GM23338 (cell line): ENCODE data around the gene UQCC2. TPM values are rescaled to one million over a fixed set of nuclear protein-coding genes. Genes with fewer than 3 reads are reported as not detected.

Experiments used
- ATAC-seq: fragments of 200-7000 bp; cut with Tn5 transposase; 3 replicates; pipeline ENCODE4 v1.9.1; 2020
- DNase-seq: peaks from one replicate; pipeline ENCODE4 v3.0.0-alpha.2; 2015; ENCODE audit warnings: low spot score
- H2AFZ ChIP-seq: fragments of 200-600 bp; sonication (generic); 2 replicates; pipeline ENCODE4 v1.8.0; 2016; ENCODE audit warnings: antibody characterized with exemption, mild to moderate bottlenecking, moderate library complexity
- H3F3A ChIP-seq: fragments of 200-600 bp; sonication (generic); replicated peaks from 2 replicates; pipeline ENCODE4 v1.8.0; 2017; ENCODE audit warnings: antibody characterized with exemption, mixed run types, low read depth
- H3K27ac ChIP-seq: fragments of 200-600 bp; sonication (generic); 2 replicates; pipeline ENCODE4 v1.6.1; 2016; ENCODE audit warnings: low read depth
- H3K27me3 ChIP-seq: fragments of 200-600 bp; sonication (generic); 2 replicates; pipeline ENCODE4 v1.8.0; 2016; ENCODE audit warnings: mild to moderate bottlenecking, mixed run types, moderate library complexity; ENCODE audit not compliant: insufficient read depth
- H3K36me3 ChIP-seq: fragments of 200-600 bp; sonication (generic); 2 replicates; pipeline ENCODE4 v1.8.0; 2016; ENCODE audit warnings: mild to moderate bottlenecking; ENCODE audit not compliant: insufficient read depth
- H3K4me1 ChIP-seq: fragments of 200-600 bp; sonication (generic); 2 replicates; pipeline ENCODE4 v1.8.0; 2016; ENCODE audit warnings: mild to moderate bottlenecking, moderate library complexity; ENCODE audit not compliant: insufficient read depth
- H3K4me2 ChIP-seq: fragments of 200-600 bp; sonication (generic); 2 replicates; pipeline ENCODE4 v1.7.1; 2017; ENCODE audit warnings: mixed run types
- H3K4me3 ChIP-seq: fragments of 200-600 bp; sonication (generic); 2 replicates; pipeline ENCODE4 v1.6.1; 2016; ENCODE audit warnings: mixed run types
- H3K79me2 ChIP-seq: fragments of 200-600 bp; sonication (generic); replicated peaks from 2 replicates; pipeline ENCODE4 v1.8.0; 2017; ENCODE audit warnings: mild to moderate bottlenecking; ENCODE audit not compliant: insufficient read depth
- H3K9me2 ChIP-seq: fragments of 200-600 bp; sonication (generic); 2 replicates; pipeline ENCODE4 v1.8.0; 2017; ENCODE audit not compliant: insufficient read depth
- H4K20me1 ChIP-seq: fragments of 200-600 bp; sonication (generic); replicated peaks from 2 replicates; pipeline ENCODE4 v1.8.0; 2017; ENCODE audit warnings: mild to moderate bottlenecking; ENCODE audit not compliant: insufficient read depth
- H3K27ac Mint-ChIP-seq: 2 replicates; pipeline ENCODE4 v1.8.0; 2020; ENCODE audit warnings: inconsistent platforms, mild to moderate bottlenecking, moderate library complexity, mixed read lengths
- H3K27me3 Mint-ChIP-seq: 3 replicates; pipeline ENCODE4 v1.8.0; 2022; ENCODE audit warnings: low read depth, mild to moderate bottlenecking, moderate library complexity, mixed read lengths, inconsistent platforms; ENCODE audit not compliant: insufficient read depth, poor library complexity
- H3K36me3 Mint-ChIP-seq: 3 replicates; pipeline ENCODE4 v1.8.0; 2021; ENCODE audit warnings: low read depth, mild to moderate bottlenecking, inconsistent platforms, moderate library complexity, mixed read lengths
- H3K4me1 Mint-ChIP-seq: 3 replicates; pipeline ENCODE4 v1.8.0; 2020; ENCODE audit warnings: mild to moderate bottlenecking, inconsistent platforms, mixed read lengths
- H3K4me3 Mint-ChIP-seq: 3 replicates; pipeline ENCODE4 v1.8.0; 2021; ENCODE audit warnings: moderate library complexity, mild to moderate bottlenecking, inconsistent platforms, mixed read lengths
- H3K9me3 Mint-ChIP-seq: 3 replicates; pipeline ENCODE4 v1.8.0; 2020; ENCODE audit warnings: moderate library complexity, mild to moderate bottlenecking, inconsistent platforms, mixed read lengths
- NANOG ChIP-seq: IDR thresholded peaks from 2 replicates; pipeline ENCODE4 v1.6.1; 2016; ENCODE audit warnings: antibody characterized with exemption, borderline replicate concordance
- REST ChIP-seq: IDR thresholded peaks from one replicate; pipeline ENCODE4 v1.6.1; 2018; ENCODE audit warnings: antibody characterized with exemption; ENCODE audit not compliant: unreplicated experiment
- STAT1 ChIP-seq: IDR thresholded peaks from one replicate; pipeline ENCODE4 v1.6.1; 2016; ENCODE audit warnings: antibody characterized with exemption; ENCODE audit not compliant: unreplicated experiment
- ZNF114 ChIP-seq: fragments of 250-450 bp; sonication (Bioruptor Pico); IDR thresholded peaks from 2 replicates; pipeline ENCODE4 v1.5.0; 2020; ENCODE audit warnings: mild to moderate bottlenecking, moderate library complexity
- ZNF331 ChIP-seq: fragments of 250-450 bp; sonication (Bioruptor Pico); IDR thresholded peaks from 2 replicates; pipeline ENCODE4 v1.5.0; 2020; ENCODE audit warnings: low read depth, mild to moderate bottlenecking, moderate library complexity
- polyA plus RNA-seq: library from polyadenylated mRNA; unstranded; fragments of >200 nt; fragmentation: Nextera tagmentation; extraction: Ambion mirVana; gene quantifications from 2 replicates; pipeline ENCODE4 v1.2.1, GENCODE V29; 2016
- total RNA-seq: library from RNA; depleted of rRNA; stranded (reverse); fragments of >200 nt; shearing (Covaris generic); gene quantifications from 2 replicates; pipeline ENCODE4 v1.2.3, GENCODE V29; 2014
- TF ChIP-seq, protein P1 (sequence below): fragments of 250-450 bp; sonication (Bioruptor Pico); IDR thresholded peaks from 2 replicates; pipeline ENCODE4 v1.5.0; 2020; ENCODE audit warnings: mild to moderate bottlenecking, moderate library complexity
- TF ChIP-seq, protein P2 (sequence below): IDR thresholded peaks from 2 replicates; pipeline ENCODE4 v1.6.1; 2016; ENCODE audit warnings: antibody characterized with exemption

Gene UQCC2
- total and polyA plus RNA-seq, 2 experiments from 2014 or later, result 48.9 to 379 TPM

- TF ChIP-seq, protein P1, sequence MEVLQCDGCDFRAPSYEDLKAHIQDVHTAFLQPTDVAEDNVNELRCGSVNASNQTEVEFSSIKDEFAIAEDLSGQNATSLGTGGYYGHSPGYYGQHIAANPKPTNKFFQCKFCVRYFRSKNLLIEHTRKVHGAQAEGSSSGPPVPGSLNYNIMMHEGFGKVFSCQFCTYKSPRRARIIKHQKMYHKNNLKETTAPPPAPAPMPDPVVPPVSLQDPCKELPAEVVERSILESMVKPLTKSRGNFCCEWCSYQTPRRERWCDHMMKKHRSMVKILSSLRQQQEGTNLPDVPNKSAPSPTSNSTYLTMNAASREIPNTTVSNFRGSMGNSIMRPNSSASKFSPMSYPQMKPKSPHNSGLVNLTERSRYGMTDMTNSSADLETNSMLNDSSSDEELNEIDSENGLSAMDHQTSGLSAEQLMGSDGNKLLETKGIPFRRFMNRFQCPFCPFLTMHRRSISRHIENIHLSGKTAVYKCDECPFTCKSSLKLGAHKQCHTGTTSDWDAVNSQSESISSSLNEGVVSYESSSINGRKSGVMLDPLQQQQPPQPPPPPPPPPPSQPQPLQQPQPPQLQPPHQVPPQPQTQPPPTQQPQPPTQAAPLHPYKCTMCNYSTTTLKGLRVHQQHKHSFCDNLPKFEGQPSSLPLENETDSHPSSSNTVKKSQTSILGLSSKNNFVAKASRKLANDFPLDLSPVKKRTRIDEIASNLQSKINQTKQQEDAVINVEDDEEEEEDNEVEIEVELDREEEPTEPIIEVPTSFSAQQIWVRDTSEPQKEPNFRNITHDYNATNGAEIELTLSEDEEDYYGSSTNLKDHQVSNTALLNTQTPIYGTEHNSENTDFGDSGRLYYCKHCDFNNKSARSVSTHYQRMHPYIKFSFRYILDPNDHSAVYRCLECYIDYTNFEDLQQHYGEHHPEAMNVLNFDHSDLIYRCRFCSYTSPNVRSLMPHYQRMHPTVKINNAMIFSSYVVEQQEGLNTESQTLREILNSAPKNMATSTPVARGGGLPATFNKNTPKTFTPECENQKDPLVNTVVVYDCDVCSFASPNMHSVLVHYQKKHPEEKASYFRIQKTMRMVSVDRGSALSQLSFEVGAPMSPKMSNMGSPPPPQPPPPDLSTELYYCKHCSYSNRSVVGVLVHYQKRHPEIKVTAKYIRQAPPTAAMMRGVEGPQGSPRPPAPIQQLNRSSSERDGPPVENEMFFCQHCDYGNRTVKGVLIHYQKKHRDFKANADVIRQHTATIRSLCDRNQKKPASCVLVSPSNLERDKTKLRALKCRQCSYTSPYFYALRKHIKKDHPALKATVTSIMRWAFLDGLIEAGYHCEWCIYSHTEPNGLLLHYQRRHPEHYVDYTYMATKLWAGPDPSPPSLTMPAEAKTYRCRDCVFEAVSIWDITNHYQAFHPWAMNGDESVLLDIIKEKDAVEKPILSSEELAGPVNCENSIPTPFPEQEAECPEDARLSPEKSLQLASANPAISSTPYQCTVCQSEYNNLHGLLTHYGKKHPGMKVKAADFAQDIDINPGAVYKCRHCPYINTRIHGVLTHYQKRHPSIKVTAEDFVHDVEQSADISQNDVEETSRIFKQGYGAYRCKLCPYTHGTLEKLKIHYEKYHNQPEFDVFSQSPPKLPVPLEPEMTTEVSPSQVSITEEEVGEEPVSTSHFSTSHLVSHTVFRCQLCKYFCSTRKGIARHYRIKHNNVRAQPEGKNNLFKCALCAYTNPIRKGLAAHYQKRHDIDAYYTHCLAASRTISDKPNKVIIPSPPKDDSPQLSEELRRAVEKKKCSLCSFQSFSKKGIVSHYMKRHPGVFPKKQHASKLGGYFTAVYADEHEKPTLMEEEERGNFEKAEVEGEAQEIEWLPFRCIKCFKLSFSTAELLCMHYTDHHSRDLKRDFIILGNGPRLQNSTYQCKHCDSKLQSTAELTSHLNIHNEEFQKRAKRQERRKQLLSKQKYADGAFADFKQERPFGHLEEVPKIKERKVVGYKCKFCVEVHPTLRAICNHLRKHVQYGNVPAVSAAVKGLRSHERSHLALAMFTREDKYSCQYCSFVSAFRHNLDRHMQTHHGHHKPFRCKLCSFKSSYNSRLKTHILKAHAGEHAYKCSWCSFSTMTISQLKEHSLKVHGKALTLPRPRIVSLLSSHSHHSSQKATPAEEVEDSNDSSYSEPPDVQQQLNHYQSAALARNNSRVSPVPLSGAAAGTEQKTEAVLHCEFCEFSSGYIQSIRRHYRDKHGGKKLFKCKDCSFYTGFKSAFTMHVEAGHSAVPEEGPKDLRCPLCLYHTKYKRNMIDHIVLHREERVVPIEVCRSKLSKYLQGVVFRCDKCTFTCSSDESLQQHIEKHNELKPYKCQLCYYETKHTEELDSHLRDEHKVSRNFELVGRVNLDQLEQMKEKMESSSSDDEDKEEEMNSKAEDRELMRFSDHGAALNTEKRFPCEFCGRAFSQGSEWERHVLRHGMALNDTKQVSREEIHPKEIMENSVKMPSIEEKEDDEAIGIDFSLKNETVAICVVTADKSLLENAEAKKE, result no peak
- no peak for TF ChIP-seq STAT1
These were observed 34.6 kb upstream of the UQCC2 start (continued) for GRCh38 chr6:33746036-33746600.

- H3K4me3 Mint-ChIP-seq, result peak overlapping the region; percentile 13; the same call in 1 of the 3 replicates
- no peaks in the 10 kb centered on the region for H4K20me1 ChIP-seq
- H3F3A ChIP-seq, result no peaks in the 10 kb centered on the region
- no peaks in the 10 kb centered on the region for H3K36me3 ChIP-seq
- H3K27ac ChIP-seq, result no peak overlapping the region
- no peak for ATAC-seq
- peak overlapping the region; percentile 50; the same call in 1 of the 2 replicates for H3K27ac Mint-ChIP-seq
- H2AFZ ChIP-seq, result no peak overlapping the region; the same call in 1 of the 2 replicates
- peaks cover 43% of the 10 kb centered on the region for H3K4me1 Mint-ChIP-seq
- no peaks in the 10 kb centered on the region for H3K79me2 ChIP-seq
- H3K36me3 Mint-ChIP-seq, result no peaks in the 10 kb centered on the region
- H3K9me3 Mint-ChIP-seq, result no peaks in the 10 kb centered on the region
- DNase-seq, result no peak
- H3K4me1 ChIP-seq, result peaks cover 20% of the 10 kb centered on the region
- 0 out of 2 replicates have a peak overlapping the region, but pooled peaks have one; percentile 38 for H3K4me2 ChIP-seq
- H3K27me3 ChIP-seq, result no peaks in the 10 kb centered on the region
- H3K9me2 ChIP-seq, result no peaks in the 10 kb centered on the region
- H3K4me3 ChIP-seq, result no peak overlapping the region
- peaks cover 11% of the 10 kb centered on the region for H3K27me3 Mint-ChIP-seq
- TF ChIP-seq ZNF114 (CRISPR knock-in tag), result no peak
- no peak for TF ChIP-seq ZNF331 (CRISPR knock-in tag)
- TF ChIP-seq REST, result no peak
- TF ChIP-seq, protein P2, sequence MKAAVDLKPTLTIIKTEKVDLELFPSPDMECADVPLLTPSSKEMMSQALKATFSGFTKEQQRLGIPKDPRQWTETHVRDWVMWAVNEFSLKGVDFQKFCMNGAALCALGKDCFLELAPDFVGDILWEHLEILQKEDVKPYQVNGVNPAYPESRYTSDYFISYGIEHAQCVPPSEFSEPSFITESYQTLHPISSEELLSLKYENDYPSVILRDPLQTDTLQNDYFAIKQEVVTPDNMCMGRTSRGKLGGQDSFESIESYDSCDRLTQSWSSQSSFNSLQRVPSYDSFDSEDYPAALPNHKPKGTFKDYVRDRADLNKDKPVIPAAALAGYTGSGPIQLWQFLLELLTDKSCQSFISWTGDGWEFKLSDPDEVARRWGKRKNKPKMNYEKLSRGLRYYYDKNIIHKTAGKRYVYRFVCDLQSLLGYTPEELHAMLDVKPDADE, result no peak
- no peak for TF ChIP-seq NANOG
These were observed 34.0 kb upstream of the UQCC2 start for GRCh38 chr6:33745548-33745947.
